Stimulated activated CD8-positive, alpha-beta memory T cell treated with anti-CD3 and anti-CD28 coated beads, Interleukin-12 subunit alpha, Interleukin-12 subunit beta, amount 100 ng/mL, for 4 hours (primary cell): Measurements from ENCODE around the gene THOC5.
"Not testable (repeated sequence)": the region's sequence is repeated elsewhere in the genome, so short reads cannot be mapped to it uniquely, and the experiment has no call there.

Experiments
- DNase-seq: peaks from one replicate; pipeline ENCODE4 v3.0.0-alpha.2; 2020; ENCODE audit warnings: low read depth

Gene THOC5

GRCh38 chr22:29553351-29554224 lies at the start of gene THOC5:
Gene THOC5 (minus strand): TSS chr22:29553757. CDS start chr22:29549147, 4,610 bp downstream.
- DNase-seq: peak; percentile 80

- no peak for DNase-seq
Measured at GRCh38 chr22:29598684-29599020, 45.1 kb upstream of the THOC5 start.

GRCh38 chr22:29597871-29598683 lies 44.5 kb upstream of the THOC5 start:
- DNase-seq: not testable (repeated sequence)

- DNase-seq: no peak
Measured at GRCh38 chr22:29596408-29596807, 42.9 kb upstream of the THOC5 start.

GRCh38 chr22:29594447-29594846 lies 40.9 kb upstream of the THOC5 start:
- not testable (repeated sequence) for DNase-seq

- DNase-seq: no peak
Measured at GRCh38 chr22:29593923-29594322, 40.4 kb upstream of the THOC5 start.

GRCh38 chr22:29587938-29588699 lies 34.6 kb upstream of the THOC5 start:
- DNase-seq: no peak

- DNase-seq: not testable (repeated sequence)
Measured at GRCh38 chr22:29586193-29586705, 32.7 kb upstream of the THOC5 start.

GRCh38 chr22:29584975-29585374 lies 31.4 kb upstream of the THOC5 start:
- DNase-seq: no peak

- no peak for DNase-seq
Measured at GRCh38 chr22:29581799-29582198, 28.2 kb upstream of the THOC5 start.

GRCh38 chr22:29580200-29580810 lies 26.7 kb upstream of the THOC5 start:
- no peak for DNase-seq

GRCh38 chr22:29578462-29579200 lies 25.1 kb upstream of the THOC5 start:
- no peak for DNase-seq

GRCh38 chr22:29574762-29575450 lies 21.3 kb upstream of the THOC5 start:
- no peak for DNase-seq

GRCh38 chr22:29570912-29571549 lies 17.5 kb upstream of the THOC5 start:
- DNase-seq: no peak

GRCh38 chr22:29570456-29570855 lies 16.9 kb upstream of the THOC5 start:
- no peak for DNase-seq

GRCh38 chr22:29569011-29569678 lies 15.6 kb upstream of the THOC5 start:
- DNase-seq: no peak

GRCh38 chr22:29567338-29567737 lies 13.8 kb upstream of the THOC5 start:
- no peak for DNase-seq

- not testable (repeated sequence) for DNase-seq
Measured at GRCh38 chr22:29566513-29566912, 13.0 kb upstream of the THOC5 start.
